ENCODE measurements around the gene SPPL2B. TPM values are rescaled to one million over a fixed set of nuclear protein-coding genes. Genes with fewer than 3 reads are reported as not detected.

SPPL2B gene
- total and polyA plus RNA-seq, 9 of the 15 experiments (the other 6 are each of a cell fraction or from before 2014, with no cell fraction given): 0.20 to 81.2 (median 15.1) TPM

DNA sequence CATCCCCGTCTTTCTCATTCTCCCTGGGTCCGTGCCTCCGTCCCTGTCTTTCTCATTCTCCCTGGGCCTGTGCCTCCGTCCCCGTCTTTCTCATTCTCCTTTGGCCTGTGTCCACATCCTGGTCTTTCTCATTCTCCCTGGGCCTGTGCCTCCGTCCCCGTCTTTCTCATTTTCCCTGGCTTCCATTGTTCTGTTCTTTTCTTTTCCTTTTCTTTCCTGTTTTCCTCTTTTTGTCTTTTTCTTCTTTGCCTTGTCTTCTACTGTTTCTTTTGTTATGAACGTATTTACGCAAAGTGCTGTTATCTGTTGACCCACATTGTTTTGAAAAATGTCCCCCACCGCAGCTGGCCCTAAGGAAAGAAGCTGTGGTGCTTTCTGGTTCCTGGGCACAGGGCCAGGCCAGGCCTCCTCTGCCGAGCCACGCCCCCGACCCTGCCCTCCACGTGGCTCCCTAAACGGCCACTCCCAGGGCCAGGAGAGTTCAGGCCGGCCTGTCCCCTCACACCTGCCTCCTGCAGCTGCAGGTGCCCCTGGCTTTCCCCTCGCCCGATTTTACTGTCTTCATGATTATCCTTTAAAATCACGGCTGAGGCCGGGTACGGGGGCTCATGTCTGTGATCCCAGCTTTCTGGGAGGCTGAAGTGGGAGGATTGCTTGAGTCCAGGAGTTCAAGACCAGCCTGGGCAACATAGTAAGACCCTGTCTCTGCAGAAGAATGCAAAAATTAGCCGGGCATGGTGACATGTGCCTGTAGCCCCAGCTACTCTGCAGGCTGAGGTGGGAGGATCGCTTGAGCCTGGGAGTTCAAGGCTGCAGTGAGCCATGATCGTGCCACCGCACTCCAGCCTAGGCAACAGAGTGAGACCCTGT, 17.5 kb downstream of the SPPL2B start (continued):
- TF ChIP-seq, protein P1, sequence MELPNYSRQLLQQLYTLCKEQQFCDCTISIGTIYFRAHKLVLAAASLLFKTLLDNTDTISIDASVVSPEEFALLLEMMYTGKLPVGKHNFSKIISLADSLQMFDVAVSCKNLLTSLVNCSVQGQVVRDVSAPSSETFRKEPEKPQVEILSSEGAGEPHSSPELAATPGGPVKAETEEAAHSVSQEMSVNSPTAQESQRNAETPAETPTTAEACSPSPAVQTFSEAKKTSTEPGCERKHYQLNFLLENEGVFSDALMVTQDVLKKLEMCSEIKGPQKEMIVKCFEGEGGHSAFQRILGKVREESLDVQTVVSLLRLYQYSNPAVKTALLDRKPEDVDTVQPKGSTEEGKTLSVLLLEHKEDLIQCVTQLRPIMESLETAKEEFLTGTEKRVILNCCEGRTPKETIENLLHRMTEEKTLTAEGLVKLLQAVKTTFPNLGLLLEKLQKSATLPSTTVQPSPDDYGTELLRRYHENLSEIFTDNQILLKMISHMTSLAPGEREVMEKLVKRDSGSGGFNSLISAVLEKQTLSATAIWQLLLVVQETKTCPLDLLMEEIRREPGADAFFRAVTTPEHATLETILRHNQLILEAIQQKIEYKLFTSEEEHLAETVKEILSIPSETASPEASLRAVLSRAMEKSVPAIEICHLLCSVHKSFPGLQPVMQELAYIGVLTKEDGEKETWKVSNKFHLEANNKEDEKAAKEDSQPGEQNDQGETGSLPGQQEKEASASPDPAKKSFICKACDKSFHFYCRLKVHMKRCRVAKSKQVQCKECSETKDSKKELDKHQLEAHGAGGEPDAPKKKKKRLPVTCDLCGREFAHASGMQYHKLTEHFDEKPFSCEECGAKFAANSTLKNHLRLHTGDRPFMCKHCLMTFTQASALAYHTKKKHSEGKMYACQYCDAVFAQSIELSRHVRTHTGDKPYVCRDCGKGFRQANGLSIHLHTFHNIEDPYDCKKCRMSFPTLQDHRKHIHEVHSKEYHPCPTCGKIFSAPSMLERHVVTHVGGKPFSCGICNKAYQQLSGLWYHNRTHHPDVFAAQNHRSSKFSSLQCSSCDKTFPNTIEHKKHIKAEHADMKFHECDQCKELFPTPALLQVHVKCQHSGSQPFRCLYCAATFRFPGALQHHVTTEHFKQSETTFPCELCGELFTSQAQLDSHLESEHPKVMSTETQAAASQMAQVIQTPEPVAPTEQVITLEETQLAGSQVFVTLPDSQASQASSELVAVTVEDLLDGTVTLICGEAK (IDR thresholded peaks at IDR 0.05): peak; percentile 25; the same call in 1 of the 2 replicates
- TF ChIP-seq, protein P1 (CRISPR knock-in tag; IDR thresholded peaks at IDR 0.05): no peak
- TF ChIP-seq, protein P2, sequence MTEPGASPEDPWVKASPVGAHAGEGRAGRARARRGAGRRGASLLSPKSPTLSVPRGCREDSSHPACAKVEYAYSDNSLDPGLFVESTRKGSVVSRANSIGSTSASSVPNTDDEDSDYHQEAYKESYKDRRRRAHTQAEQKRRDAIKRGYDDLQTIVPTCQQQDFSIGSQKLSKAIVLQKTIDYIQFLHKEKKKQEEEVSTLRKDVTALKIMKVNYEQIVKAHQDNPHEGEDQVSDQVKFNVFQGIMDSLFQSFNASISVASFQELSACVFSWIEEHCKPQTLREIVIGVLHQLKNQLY (CRISPR knock-in tag; conservative IDR thresholded peaks at IDR 0.05): no peak
- no peak for TF ChIP-seq ZNF174 (CRISPR knock-in tag; IDR thresholded peaks at IDR 0.05)
- TF ChIP-seq ILF3 (IDR thresholded peaks at IDR 0.05; ENCODE audit: borderline replicate concordance): no peak
- TF ChIP-seq, protein P3, sequence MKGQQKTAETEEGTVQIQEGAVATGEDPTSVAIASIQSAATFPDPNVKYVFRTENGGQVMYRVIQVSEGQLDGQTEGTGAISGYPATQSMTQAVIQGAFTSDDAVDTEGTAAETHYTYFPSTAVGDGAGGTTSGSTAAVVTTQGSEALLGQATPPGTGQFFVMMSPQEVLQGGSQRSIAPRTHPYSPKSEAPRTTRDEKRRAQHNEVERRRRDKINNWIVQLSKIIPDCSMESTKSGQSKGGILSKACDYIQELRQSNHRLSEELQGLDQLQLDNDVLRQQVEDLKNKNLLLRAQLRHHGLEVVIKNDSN (CRISPR knock-in tag; IDR thresholded peaks at IDR 0.05): peak; percentile 94
- no peak for TF ChIP-seq RBM14 (IDR thresholded peaks at IDR 0.05; ENCODE audit: borderline replicate concordance, insufficient read depth, low read depth, low read length)
- no peak for TF ChIP-seq RBM39 (optimal IDR thresholded peaks at IDR 0.05; ENCODE audit: low read depth, low read length)
- no peak for TF ChIP-seq ZNF79 (CRISPR knock-in tag; IDR thresholded peaks at IDR 0.05; ENCODE audit: low read depth)
- peak; percentile 61 for TF ChIP-seq RBBP5 (IDR thresholded peaks at IDR 0.05; ENCODE audit: borderline replicate concordance, insufficient read depth, low read length, poor library complexity, severe bottlenecking)
- TF ChIP-seq, protein P4, sequence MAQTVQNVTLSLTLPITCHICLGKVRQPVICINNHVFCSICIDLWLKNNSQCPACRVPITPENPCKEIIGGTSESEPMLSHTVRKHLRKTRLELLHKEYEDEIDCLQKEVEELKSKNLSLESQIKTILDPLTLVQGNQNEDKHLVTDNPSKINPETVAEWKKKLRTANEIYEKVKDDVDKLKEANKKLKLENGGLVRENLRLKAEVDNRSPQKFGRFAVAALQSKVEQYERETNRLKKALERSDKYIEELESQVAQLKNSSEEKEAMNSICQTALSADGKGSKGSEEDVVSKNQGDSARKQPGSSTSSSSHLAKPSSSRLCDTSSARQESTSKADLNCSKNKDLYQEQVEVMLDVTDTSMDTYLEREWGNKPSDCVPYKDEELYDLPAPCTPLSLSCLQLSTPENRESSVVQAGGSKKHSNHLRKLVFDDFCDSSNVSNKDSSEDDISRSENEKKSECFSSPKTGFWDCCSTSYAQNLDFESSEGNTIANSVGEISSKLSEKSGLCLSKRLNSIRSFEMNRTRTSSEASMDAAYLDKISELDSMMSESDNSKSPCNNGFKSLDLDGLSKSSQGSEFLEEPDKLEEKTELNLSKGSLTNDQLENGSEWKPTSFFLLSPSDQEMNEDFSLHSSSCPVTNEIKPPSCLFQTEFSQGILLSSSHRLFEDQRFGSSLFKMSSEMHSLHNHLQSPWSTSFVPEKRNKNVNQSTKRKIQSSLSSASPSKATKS (CRISPR knock-in tag; IDR thresholded peaks at IDR 0.05): no peak
- no peak for TF ChIP-seq SMARCB1 (IDR thresholded peaks at IDR 0.05; ENCODE audit: insufficient read length, low read depth)
- TF ChIP-seq ZNF143 (CRISPR knock-in tag; IDR thresholded peaks at IDR 0.05): no peak
- no peak for TF ChIP-seq PHB (CRISPR knock-in tag; IDR thresholded peaks at IDR 0.05)

Measured in K562 (cell line).